Mucosa of descending colon (tissue), 3 donors: ENCODE data around the gene PLPP4. TPM values are rescaled to one million over a fixed set of nuclear protein-coding genes. Genes with fewer than 3 reads are reported as not detected.

Experiments used
- ATAC-seq: fragments of 200-7000 bp; cut with Tn5 transposase; one replicate; pipeline ENCODE4 v1.9.1; 2020; ENCODE audit warnings: mild to moderate bottlenecking, moderate library complexity
- DNase-seq, 3 donors: peaks; one replicate each; pipeline ENCODE4 v3.0.0-alpha.2; 2020
- H3K36me3 ChIP-seq: fragments of 200-600 bp; one replicate; pipeline ENCODE4 v1.8.0; 2021; ENCODE audit warnings: low read depth, mild to moderate bottlenecking
- H3K4me1 ChIP-seq: fragments of 200-600 bp; one replicate; pipeline ENCODE4 v1.8.0; 2021; ENCODE audit warnings: low read depth, mild to moderate bottlenecking
- H3K4me3 ChIP-seq: fragments of 200-600 bp; one replicate; pipeline ENCODE4 v1.8.0; 2021; ENCODE audit warnings: mild to moderate bottlenecking
- H3K9me3 ChIP-seq: fragments of 200-600 bp; one replicate; pipeline ENCODE4 v1.8.0; 2021; ENCODE audit warnings: mild to moderate bottlenecking
- CTCF ChIP-seq: fragments of 200-600 bp; IDR thresholded peaks from one replicate; pipeline ENCODE4 v1.8.0; 2022; ENCODE audit warnings: antibody characterized with exemption, mild to moderate bottlenecking
- intact Hi-C, 2 donors: fragments of 100-400 bp; cut with DNase I in 1 of 2; cut with micrococcal nuclease in 1 of 2; formaldehyde crosslinking; loops; one replicate each; pipeline versions ENCODE4 v1.11.0 to v1.11.1; 2022; cut with DNase I, micrococcal nuclease
- long read RNA-seq, 2 donors: library from polyadenylated mRNA; unstranded; transcript quantifications; one replicate each; pipeline ENCODE4 v2.0.0, GENCODE V29; 2019 to 2021
- total RNA-seq, 3 donors: library from RNA; stranded (reverse); fragmentation: NEBNext Ultra II Directional in 2 of 3; extraction: Animal tissue kit (Norgen Biotek cat#: 25700) in 2 of 3; gene quantifications; one replicate each; pipeline versions ENCODE4 v1.2.1 to v1.2.4, GENCODE V29; 2021 to 2023
- donor health status: DM: no; HTN: no; CAD: no; lungs with moderate emphysema.
- donor health status: DM: no; HTN: no; CAD: no.
- donor health status: DM: no; HTN: yes; CAD: no.

Gene PLPP4
- 1 to 10 TPM in 1 of 3 donors, not detected in 2; 2.6 TPM for total RNA-seq
- long read RNA-seq, donor 1, partial matches to known transcripts = 1 of 7 reads
- long read RNA-seq, donor 1, other reads (novel, unspliced or antisense) = 5 of 7 reads
- long read RNA-seq, donor 2 = 0 reads

DNA sequence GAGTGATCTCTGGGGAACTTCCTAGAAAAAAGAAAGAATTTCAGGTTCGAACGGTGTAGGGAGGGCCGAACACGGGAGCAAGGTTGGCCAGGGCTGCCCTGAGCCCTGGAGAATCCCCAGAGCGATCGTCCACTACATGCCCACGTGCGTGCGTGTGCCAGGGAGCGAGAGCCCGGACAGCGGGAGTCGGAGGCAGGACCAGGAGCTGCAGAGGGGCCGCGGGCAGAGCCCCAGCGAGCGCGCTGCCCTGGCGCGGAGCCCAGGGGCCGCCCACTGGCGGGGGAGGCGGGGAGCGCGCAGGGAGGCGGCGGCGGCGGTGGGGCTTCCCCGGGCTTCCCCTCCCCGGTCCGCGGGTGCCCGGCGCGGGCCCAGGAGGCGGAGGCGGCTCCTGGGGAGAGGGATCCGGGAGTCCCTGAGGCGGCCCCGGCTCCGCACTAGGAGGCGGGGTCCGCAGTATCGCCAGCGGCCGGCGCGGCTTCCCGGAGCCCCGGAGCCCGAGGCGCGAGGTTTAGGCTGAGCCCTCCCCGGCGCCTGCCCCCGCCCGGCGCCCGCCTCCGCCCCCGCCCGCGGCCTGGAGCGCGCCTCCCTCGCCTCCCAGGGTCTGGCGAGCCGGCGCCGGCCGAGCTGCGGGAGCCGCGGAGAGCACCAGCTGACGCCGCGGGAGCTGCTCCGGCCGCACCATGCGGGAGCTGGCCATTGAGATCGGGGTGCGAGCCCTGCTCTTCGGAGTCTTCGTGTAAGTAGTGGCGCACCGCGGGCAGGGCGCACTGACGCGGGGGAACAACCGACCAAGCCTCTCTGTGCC lies at the start of gene PLPP4:
PLPP4 (plus strand) TSS at position 602 of the 805 bp plus-strand sequence; CDS start at position 681, 79 bp downstream.
- Histone ChIP-seq H3K4me3 (no peak within 1 kb of the TSS), H3K4me1 (peaks cover 5% of the 10 kb centered on the region), H3K36me3 (no peaks in the 10 kb centered on the region), H3K9me3 (no peaks in the 10 kb centered on the region)
- intact Hi-C loops = no loop called here
- DNase-seq (peak in 1 of 3 donors; percentile 35), ATAC-seq (peak; percentile 43)
- TF ChIP-seq CTCF = no peak

GRCh38 chr10:120409816-120410215 lies 47.2 kb upstream of the PLPP4 start:
- H3K4me1 ChIP-seq = peaks cover 7% of the 10 kb centered on the region
- ATAC-seq (peak; percentile 79), DNase-seq (peak in 1 of 3 donors; percentile 16)
- H3K36me3 ChIP-seq = no peaks in the 10 kb centered on the region
- no peak overlapping the region for H3K4me3 ChIP-seq
- TF ChIP-seq CTCF = no peak
- intact Hi-C loops = no loop called here
- H3K9me3 ChIP-seq = no peaks in the 10 kb centered on the region

DNA sequence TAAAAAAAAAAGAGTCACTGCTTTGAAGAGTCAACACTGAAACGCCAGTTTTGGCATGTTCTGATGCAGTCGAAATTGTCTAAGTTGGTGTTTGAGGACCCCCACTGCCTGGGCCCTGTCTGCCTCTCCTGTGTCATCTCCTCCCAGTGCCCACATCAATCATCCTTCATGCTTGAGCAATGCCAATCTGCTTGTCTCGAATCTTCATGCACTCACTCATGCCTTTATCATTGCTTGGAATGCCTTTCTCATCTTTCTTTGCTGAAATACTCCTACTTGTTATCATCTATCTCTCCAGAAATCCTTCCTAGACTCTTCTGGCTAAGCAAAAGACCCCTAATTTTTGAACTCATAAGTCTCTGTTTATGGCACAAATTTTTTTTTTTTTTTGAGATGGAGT lies 42.1 kb upstream of the PLPP4 start:
- Histone ChIP-seq H3K9me3 (no peaks in the 10 kb centered on the region), H3K4me1 (peaks cover 3% of the 10 kb centered on the region), H3K36me3 (no peaks in the 10 kb centered on the region), H3K4me3 (no peak overlapping the region)
- DNase-seq (no peak), ATAC-seq (no peak)
- no peak for TF ChIP-seq CTCF
- intact Hi-C loops = no loop called here

DNA sequence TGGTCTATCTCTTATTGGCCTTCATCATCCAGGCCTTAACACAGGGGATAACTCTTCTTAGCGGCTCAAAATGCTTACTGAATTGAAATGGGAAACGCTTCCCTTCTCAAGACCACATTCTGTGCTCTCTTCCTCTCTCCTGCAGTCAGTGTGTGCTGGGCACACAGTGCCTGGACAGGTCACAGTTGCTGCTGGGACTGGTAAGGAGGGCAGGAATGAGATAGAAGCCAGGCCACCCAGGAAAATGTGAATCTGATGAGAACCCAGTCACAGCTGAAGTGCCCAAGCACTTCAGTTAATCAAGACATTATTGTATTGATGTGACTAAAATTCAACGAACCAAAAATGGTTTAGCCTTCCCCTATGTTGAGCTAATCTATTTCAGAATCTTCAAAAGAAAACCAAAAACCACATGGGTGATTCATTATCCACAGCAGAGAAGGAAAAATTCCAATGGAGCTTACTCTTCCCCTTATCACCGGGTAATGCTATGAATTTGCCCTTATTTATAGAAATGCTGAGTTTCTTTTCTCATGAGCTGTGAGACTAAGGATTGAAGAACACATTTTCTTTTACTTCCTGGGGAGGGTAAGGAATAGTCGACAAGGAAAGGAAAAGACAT lies 41.2 kb upstream of the PLPP4 start:
- Histone ChIP-seq H3K4me3 (no peak overlapping the region), H3K36me3 (no peaks in the 10 kb centered on the region), H3K9me3 (no peaks in the 10 kb centered on the region), H3K4me1 (no peaks in the 10 kb centered on the region)
- TF ChIP-seq CTCF = no peak
- intact Hi-C loops = no loop called here
- DNase-seq = no peak
- no peak for ATAC-seq

DNA sequence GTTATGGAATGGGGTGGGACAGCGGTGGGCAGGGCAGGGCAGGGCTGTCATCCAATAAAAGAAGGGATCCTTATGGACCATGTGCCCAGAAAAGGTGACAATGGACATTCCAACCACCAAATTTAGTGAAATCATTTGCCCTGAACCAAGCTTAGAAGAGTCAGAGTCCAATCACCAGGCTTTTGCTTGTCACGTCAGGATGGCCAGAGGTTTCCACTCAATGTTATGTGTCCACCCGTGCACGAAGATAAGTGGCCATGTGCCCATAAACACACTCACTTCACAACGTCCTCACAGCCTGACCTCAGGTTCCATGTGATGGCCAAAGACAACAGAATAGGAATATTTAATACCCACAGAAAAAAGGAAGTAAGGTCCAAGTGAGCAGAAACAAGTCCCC lies 36.6 kb upstream of the PLPP4 start:
- Histone ChIP-seq H3K9me3 (no peaks in the 10 kb centered on the region), H3K4me1 (no peaks in the 10 kb centered on the region), H3K36me3 (no peaks in the 10 kb centered on the region), H3K4me3 (no peak overlapping the region)
- intact Hi-C loops = no loop called here
- no peak for ATAC-seq
- TF ChIP-seq CTCF = no peak
- DNase-seq = no peak
